HCT116 (cell line): Measurements from ENCODE around the gene CLEC16A. TPM values are rescaled to one million over a fixed set of nuclear protein-coding genes. Genes with fewer than 3 reads are reported as not detected.

Experiments used
- ATAC-seq: fragments of 200-7000 bp; cut with Tn5 transposase; 2 replicates; pipeline ENCODE4 v1.9.1; 2020; ENCODE audit warnings: mild to moderate bottlenecking, moderate library complexity
- BruUV-seq: library from RNA; stranded (reverse); fragments of 400-500 nt; replicated peaks from 2 replicates; lab custom pipeline; 2021; lab: Mats Ljungman, UMichigan
- CTCF ChIA-PET: fragments of 300-600 bp; sonication (Branson Sonifier 250); formaldehyde crosslinking; loops from one replicate; lab custom pipeline; 2021; ENCODE audit warnings: antibody characterized with exemption; lab: Charles Lee
- POLR2A ChIA-PET: fragments of 300-600, 350-600 bp; sonication (Branson Sonifier 250); formaldehyde crosslinking; loops from one replicate; lab custom pipeline; 2021; ENCODE audit warnings: antibody characterized with exemption; lab: Charles Lee
- RAD21 ChIA-PET, 2 experiments: fragments of 300-600 bp; sonication (Branson Sonifier 250); formaldehyde crosslinking; loops; one replicate each; lab custom pipeline; 2023; ENCODE audit warnings: low total read pairs in 2 of 2; ENCODE audit not compliant: uncharacterized antibody in 2 of 2, unreplicated experiment in 2 of 2, low non-redundant PET in 1 of 2; lab: Charles Lee
- DNase-seq: peaks from one replicate; pipeline ENCODE4 v3.0.0-alpha.2; 2010; ENCODE audit warnings: low read depth, low spot score
- H2AFZ ChIP-seq: fragments of 200-600 bp; shearing (Covaris generic), sonication (generic); 2 replicates; pipeline ENCODE4 v1.6.1; 2017; ENCODE audit warnings: low read depth, mixed run types, mixed read lengths, antibody characterized with exemption, low read length; ENCODE audit not compliant: poor library complexity, severe bottlenecking
- H3K27ac ChIP-seq: 2 replicates; pipeline ENCODE4 v1.5.1; 2012; ENCODE audit warnings: low read depth, low read length
- H3K27me3 ChIP-seq: fragments of 200-600 bp; sonication (generic); 2 replicates; pipeline ENCODE4 v1.6.1; 2016; ENCODE audit warnings: mixed run types, low read length, mixed read lengths; ENCODE audit not compliant: insufficient read depth
- H3K36me3 ChIP-seq, 2 experiments: fragments of 200-500 bp in 1 of 2; fragments of 200-600 bp in 1 of 2; sonication (Bioruptor generic) in 1 of 2; sonication (generic) in 1 of 2; 2 replicates each; pipeline versions ENCODE4 v1.5.1 to v1.6.1; 2014 to 2016; ENCODE audit warnings: low read length in 2 of 2, inconsistent platforms in 1 of 2, mixed read lengths in 1 of 2, mixed run types in 1 of 2; ENCODE audit not compliant: insufficient read depth in 2 of 2, control insufficient read depth in 1 of 2
- H3K4me1 ChIP-seq, 2 experiments: fragments of 200-600 bp in 1 of 2; sonication (generic) in 1 of 2; 2 replicates each; pipeline versions ENCODE4 v1.5.1 to v1.6.1; 2012 to 2017; ENCODE audit warnings: low read length in 2 of 2, inconsistent platforms in 1 of 2, mild to moderate bottlenecking in 1 of 2, mixed read lengths in 1 of 2, mixed run types in 1 of 2, moderate library complexity in 1 of 2; ENCODE audit not compliant: insufficient read depth in 2 of 2, control insufficient read depth in 1 of 2
- H3K4me2 ChIP-seq: fragments of 200-600 bp; sonication (generic); 2 replicates; pipeline ENCODE4 v1.6.1; 2017; ENCODE audit warnings: mixed run types, low read length, mixed read lengths
- H3K4me3 ChIP-seq, 2 experiments: fragments of 200-600 bp in 1 of 2; sonication (generic) in 1 of 2; replicated peaks in 1 of 2; 2 replicates each; pipeline ENCODE4 v1.5.1; 2011 to 2016; ENCODE audit warnings: low read length in 2 of 2, control low read depth in 1 of 2, low read depth in 1 of 2, mild to moderate bottlenecking in 1 of 2, mixed read lengths in 1 of 2, mixed run types in 1 of 2
- H3K79me2 ChIP-seq: fragments of 200-600 bp; sonication (generic); 2 replicates; pipeline ENCODE4 v1.6.1; 2017; ENCODE audit warnings: mild to moderate bottlenecking, mixed run types, low read length, moderate library complexity, mixed read lengths; ENCODE audit not compliant: insufficient read depth
- H3K9ac ChIP-seq: fragments of 200-600 bp; sonication (generic); 2 replicates; pipeline ENCODE4 v1.6.1; 2016; ENCODE audit warnings: low read length, mixed read lengths
- H3K9me2 ChIP-seq: fragments of 200-600 bp; sonication (generic), shearing (Covaris generic); 2 replicates; pipeline ENCODE4 v1.6.1; 2017; ENCODE audit warnings: mixed run types, mild to moderate bottlenecking, moderate library complexity; ENCODE audit not compliant: insufficient read depth
- H3K9me3 ChIP-seq, 2 experiments: fragments of 200-500 bp in 1 of 2; fragments of 200-600 bp in 1 of 2; sonication (Bioruptor generic) in 1 of 2; sonication (generic) in 1 of 2; 2 replicates each; pipeline ENCODE4 v1.6.1; 2014 to 2017; ENCODE audit warnings: low read length in 2 of 2, mixed read lengths in 2 of 2, inconsistent platforms in 1 of 2, low read depth in 1 of 2, mild to moderate bottlenecking in 1 of 2, mixed run types in 1 of 2, moderate library complexity in 1 of 2; ENCODE audit not compliant: control insufficient read depth in 1 of 2, insufficient read depth in 1 of 2
- H4K20me1 ChIP-seq: fragments of 200-600 bp; sonication (generic), shearing (Covaris generic); 2 replicates; pipeline ENCODE4 v1.6.1; 2017; ENCODE audit warnings: mixed run types, mild to moderate bottlenecking, moderate library complexity; ENCODE audit not compliant: insufficient read depth
- ATF3 ChIP-seq: IDR thresholded peaks from 2 replicates; pipeline ENCODE4 v1.6.1; 2012
- CEBPB ChIP-seq: IDR thresholded peaks from 2 replicates; pipeline ENCODE4 v1.6.1; 2012; ENCODE audit warnings: low read depth
- CTCF ChIP-seq, 3 experiments: fragments of 200-600 bp in 1 of 3; sonication (generic) in 1 of 3; IDR thresholded peaks in 2 of 3; conservative IDR thresholded peaks in 1 of 3; 2 replicates each; pipeline ENCODE4 v1.5.1; 2012 to 2017; ENCODE audit warnings: low read depth in 2 of 3, low read length in 2 of 3, antibody characterized with exemption in 1 of 3, borderline replicate concordance in 1 of 3, control low read depth in 1 of 3, mild to moderate bottlenecking in 1 of 3, mixed read lengths in 1 of 3, mixed run types in 1 of 3, moderate library complexity in 1 of 3; ENCODE audit not compliant: insufficient read depth in 1 of 3
- ELF1 ChIP-seq: IDR thresholded peaks from 2 replicates; pipeline ENCODE4 v1.6.1; 2012; ENCODE audit warnings: low read depth, borderline replicate concordance
- EZH2 ChIP-seq: fragments of 200-600 bp; sonication (generic); IDR thresholded peaks from 2 replicates; pipeline ENCODE4 v1.6.1; 2017; ENCODE audit warnings: antibody characterized with exemption, mixed run types
- EZH2phosphoT487 ChIP-seq: fragments of 200-600 bp; IDR thresholded peaks from 2 replicates; pipeline ENCODE4 v1.6.1; 2018; ENCODE audit warnings: antibody characterized with exemption, borderline replicate concordance
- MAX ChIP-seq: IDR thresholded peaks from 2 replicates; pipeline ENCODE4 v1.6.1; 2012
- POLR2A ChIP-seq: IDR thresholded peaks from 2 replicates; pipeline ENCODE4 v1.7.0; 2011; ENCODE audit warnings: borderline replicate concordance; ENCODE audit not compliant: insufficient read depth, insufficient read length; ENCODE audit errors: extremely low read depth
- POLR2AphosphoS5 ChIP-seq: IDR thresholded peaks from 2 replicates; pipeline ENCODE4 v1.6.1; 2011; ENCODE audit warnings: mild to moderate bottlenecking, low read depth, low read length, moderate library complexity
- RAD21 ChIP-seq: IDR thresholded peaks from 2 replicates; pipeline ENCODE4 v1.6.1; 2012; ENCODE audit warnings: low read depth, mild to moderate bottlenecking
- SIN3A ChIP-seq: IDR thresholded peaks from 2 replicates; pipeline ENCODE4 v1.6.1; 2012; ENCODE audit warnings: low read depth
- SRF ChIP-seq: IDR thresholded peaks from 2 replicates; pipeline ENCODE4 v1.6.1; 2012; ENCODE audit warnings: low read depth
- TCF7L2 ChIP-seq: IDR thresholded peaks from 2 replicates; pipeline ENCODE4 v1.7.0; 2011; ENCODE audit warnings: borderline replicate concordance, inconsistent platforms; ENCODE audit not compliant: insufficient read depth, insufficient read length; ENCODE audit errors: extremely low read depth
- ZBTB33 ChIP-seq: IDR thresholded peaks from 2 replicates; pipeline ENCODE4 v1.6.1; 2011; ENCODE audit warnings: mild to moderate bottlenecking, low read length, moderate library complexity; ENCODE audit not compliant: insufficient replicate concordance; ENCODE audit errors: extremely low read depth
- ZFX ChIP-seq: fragments of 450-650 bp; IDR thresholded peaks from 2 replicates; pipeline ENCODE4 v1.6.1; 2017
- ZNF274 ChIP-seq: fragments of 200-500 bp; sonication (Bioruptor generic); IDR thresholded peaks from 2 replicates; pipeline ENCODE4 v1.6.1; 2014; ENCODE audit warnings: mild to moderate bottlenecking, low read depth, low read length, inconsistent platforms
- intact Hi-C: fragments of 100-400 bp; cut with micrococcal nuclease; formaldehyde crosslinking; loops from 2 replicates; pipeline ENCODE4 v1.10.0; 2022
- total RNA-seq: library from RNA; stranded (reverse); gene quantifications from one replicate; pipeline ENCODE4 v1.2.1, GENCODE V29; 2021; ENCODE audit not compliant: unreplicated experiment

Gene CLEC16A
- total RNA-seq, 1 experiment from 2014 or later = 18.0 TPM

GRCh38 chr16:11163761-11164261 lies 219.4 kb downstream of the CLEC16A start:
- Histone ChIP-seq H3K27me3 (no peaks in the 10 kb centered on the region), H3K4me1 (no peaks in the 10 kb centered on the region), H3K9me3 (no peaks in the 10 kb centered on the region), H3K4me2 (no peak overlapping the region), H3K36me3 (no peaks in the 10 kb centered on the region), H3K9ac (no peak overlapping the region), H3K27ac (no peak overlapping the region), H2AFZ (no peak overlapping the region), H3K9me2 (no peaks in the 10 kb centered on the region), H4K20me1 (no peaks in the 10 kb centered on the region), H3K79me2 (no peaks in the 10 kb centered on the region), H3K4me3 (no peak overlapping the region)
- no TSS peak for BruUV-seq
- TF ChIP-seq MAX (no peak), RAD21 (no peak), ZNF274 (no peak), EZH2phosphoT487 (no peak), POLR2A (no peak), EZH2 (no peak), ATF3 (no peak), TCF7L2 (no peak), CEBPB (no peak), POLR2AphosphoS5 (no peak), ZFX (no peak), ZBTB33 (no peak), SIN3A (no peak), SRF (no peak), ELF1 (no peak), CTCF (IDR thresholded peaks at IDR 0.05 in 2 of 3, conservative IDR thresholded peaks at IDR 0.05 in 1 of 3; ENCODE audit: borderline replicate concordance in 1 of 3, insufficient read depth in 1 of 3, low read depth in 2 of 3, low read length in 2 of 3) (no peak)
- ChIA-PET POLR2A (no interaction called here), RAD21 (no interaction called here), CTCF (no interaction called here)
- no peak for ATAC-seq
- intact Hi-C loops = no loop called here
- DNase-seq = no peak
